ENCODE measurements around the gene AP1M2.
A peak's percentile ranks its signal among the peaks of the same experiment; 100 is the strongest.

The AP1M2 gene

GRCh38 chr19:10565567-10566407 is 21.3 kb downstream of the AP1M2 start, which contains the start of gene KRI1:
Gene KRI1, minus strand, starts transcription at chr19:10566010. Its CDS starts 11 bp downstream, at chr19:10565999.
- H3K27ac Mint-ChIP-seq = peak within 1 kb of the TSS; percentile 83 to 93 (median 88)
- TF ChIP-seq CTCF (IDR thresholded peaks at IDR 0.05; ENCODE audit: unreplicated experiment in 3 of 3) = peak; percentile 37 to 55 (median 53)
- peaks cover 8% of the 10 kb centered on the region for H3K36me3 Mint-ChIP-seq (ENCODE audit: low read depth)
- peak within 1 kb of the TSS; percentile 94 to 97 (median 95) for H3K4me3 Mint-ChIP-seq
- H3K27me3 Mint-ChIP-seq (ENCODE audit: low read depth) = no peaks in the 10 kb centered on the region
- H3K9me3 Mint-ChIP-seq = no peaks in the 10 kb centered on the region
- peaks cover 41% of the 10 kb centered on the region for H3K4me1 Mint-ChIP-seq

DNA sequence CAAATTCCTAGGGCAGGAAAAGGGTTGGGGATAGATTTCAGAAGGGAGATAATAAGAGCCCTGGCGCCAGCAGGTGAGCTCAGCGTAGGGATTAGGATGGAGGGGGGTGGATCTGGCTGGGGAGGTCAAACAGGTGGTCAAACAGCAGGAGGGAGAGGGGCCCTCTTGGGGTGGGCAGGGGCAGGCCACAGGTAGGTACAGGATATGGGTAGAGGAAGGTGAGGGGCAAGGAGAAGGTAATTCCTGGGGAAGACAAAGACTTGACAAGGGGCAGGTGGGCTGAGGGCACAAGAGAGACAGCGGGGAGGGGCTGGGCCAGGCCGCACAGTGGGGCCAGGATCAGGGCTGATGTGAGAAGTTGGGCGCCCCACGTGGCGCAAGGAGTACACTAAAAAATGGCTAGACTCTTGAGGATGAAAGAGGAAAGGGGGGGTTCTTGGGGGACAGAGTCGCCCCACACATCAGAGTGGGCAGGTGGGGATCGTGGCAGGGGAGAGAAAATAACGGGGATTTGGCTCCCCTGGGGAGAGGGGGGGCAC is 22.0 kb downstream of the AP1M2 start:
- Mint-ChIP-seq H3K27ac (peak overlapping the region; percentile 83 to 93 (median 88)), H3K9me3 (no peaks in the 10 kb centered on the region), H3K36me3 (ENCODE audit: low read depth) (peaks cover 15% of the 10 kb centered on the region), H3K27me3 (ENCODE audit: low read depth) (no peaks in the 10 kb centered on the region), H3K4me3 (peak overlapping the region; percentile 94 to 97 (median 95)), H3K4me1 (peaks cover 41% of the 10 kb centered on the region)
- TF ChIP-seq CTCF (IDR thresholded peaks at IDR 0.05; ENCODE audit: unreplicated experiment in 3 of 3) = no peak

- Mint-ChIP-seq H3K4me3 (no peak overlapping the region), H3K9me3 (no peaks in the 10 kb centered on the region), H3K27me3 (ENCODE audit: low read depth) (no peaks in the 10 kb centered on the region), H3K4me1 (peaks cover 26% of the 10 kb centered on the region), H3K27ac (no peak overlapping the region), H3K36me3 (ENCODE audit: low read depth) (peaks cover 28% of the 10 kb centered on the region)
- no peak for TF ChIP-seq CTCF (IDR thresholded peaks at IDR 0.05; ENCODE audit: unreplicated experiment in 3 of 3)
These were observed 24.5 kb downstream of the AP1M2 start for GRCh38 chr19:10562609-10563008.

DNA sequence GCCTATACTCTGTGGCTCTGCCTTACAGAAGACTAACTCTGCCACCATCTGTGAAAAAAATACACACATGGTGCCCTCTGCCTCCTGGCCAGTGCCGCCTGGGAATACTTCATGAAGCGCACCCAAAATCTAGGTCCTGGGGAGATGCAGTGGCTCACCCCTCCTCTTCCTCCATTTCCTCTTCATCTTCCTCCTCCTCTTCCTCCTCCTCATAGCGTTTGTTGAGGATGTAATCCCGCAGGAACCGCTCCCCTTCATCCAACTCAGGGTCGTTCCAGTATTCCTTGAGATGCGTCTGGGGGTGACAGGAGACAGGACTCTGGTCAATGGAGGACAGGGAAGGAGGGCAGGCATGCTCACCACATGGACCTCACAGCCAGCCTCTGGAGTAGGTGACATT is 27.0 kb downstream of the AP1M2 start:
- Mint-ChIP-seq H3K36me3 (ENCODE audit: low read depth) (peaks cover 36% of the 10 kb centered on the region), H3K4me1 (peaks cover 8% of the 10 kb centered on the region), H3K27ac (no peak overlapping the region), H3K27me3 (ENCODE audit: low read depth) (no peaks in the 10 kb centered on the region), H3K4me3 (no peak overlapping the region), H3K9me3 (no peaks in the 10 kb centered on the region)
- no peak for TF ChIP-seq CTCF (IDR thresholded peaks at IDR 0.05; ENCODE audit: unreplicated experiment in 3 of 3)

DNA sequence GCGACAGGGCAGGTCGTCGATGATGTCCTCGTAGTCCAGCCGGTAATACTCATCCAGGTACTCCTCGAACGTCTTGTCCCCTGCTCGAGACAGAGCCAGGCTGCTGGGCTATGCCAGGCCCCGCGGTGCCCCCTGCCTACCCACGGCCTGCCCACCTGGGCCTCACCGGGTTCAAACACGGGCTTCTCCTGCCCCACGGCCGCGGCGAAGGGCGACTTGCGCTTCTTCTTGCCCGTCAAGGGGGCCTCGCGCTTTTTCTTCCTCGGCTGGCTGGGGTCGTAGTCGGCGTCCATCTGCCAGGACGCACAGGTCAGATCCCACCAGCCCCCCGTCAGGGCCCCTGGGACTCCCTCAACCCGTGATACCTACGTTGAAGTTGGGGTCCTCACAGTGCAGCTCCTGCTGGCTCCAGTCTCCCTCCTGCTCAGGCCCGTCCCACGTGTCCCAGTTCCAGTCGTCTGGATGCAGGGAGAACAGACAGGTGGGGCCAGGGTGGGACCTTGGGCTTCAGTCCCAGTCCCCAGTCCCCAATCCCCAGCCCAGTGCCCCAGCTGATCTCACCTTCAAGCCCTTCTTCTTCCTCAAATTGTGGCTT is 29.4 kb downstream of the AP1M2 start:
- Mint-ChIP-seq H3K9me3 (no peaks in the 10 kb centered on the region), H3K36me3 (ENCODE audit: low read depth) (peaks cover 55% of the 10 kb centered on the region), H3K4me1 (no peaks in the 10 kb centered on the region), H3K27me3 (ENCODE audit: low read depth) (no peaks in the 10 kb centered on the region), H3K27ac (no peak overlapping the region), H3K4me3 (no peak overlapping the region)
- no peak for TF ChIP-seq CTCF (IDR thresholded peaks at IDR 0.05; ENCODE audit: unreplicated experiment in 3 of 3)
